ENCODE measurements around the gene FOXN3.

Gene FOXN3

DNA sequence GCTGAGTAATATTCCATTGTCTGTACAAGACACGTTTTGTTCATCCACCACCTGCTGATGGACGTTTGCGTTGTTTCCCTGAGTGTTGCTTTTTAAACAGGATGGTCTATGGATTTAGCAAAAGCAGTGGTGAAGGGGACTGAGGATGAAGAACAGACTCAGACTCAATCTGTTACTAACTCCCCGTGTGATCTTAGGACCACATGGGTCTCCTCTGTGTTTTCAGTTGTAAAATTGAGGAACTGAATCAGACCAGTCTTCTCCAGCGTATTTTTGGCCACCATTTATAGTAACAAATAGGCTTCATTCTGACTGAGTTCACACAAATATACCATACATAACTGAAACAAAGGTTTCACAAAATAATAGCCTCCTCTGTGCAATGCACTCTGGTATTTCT lies 85.6 kb downstream of the FOXN3 start:
- Histone ChIP-seq H2AFZ (ENCODE audit: low read length) (no peak overlapping the region), H3K36me3 (ENCODE audit: insufficient read depth, low read length) (peaks cover 27% of the 10 kb centered on the region; the same call in 1 of the 2 replicates), H3K27me3 (ENCODE audit: insufficient read depth, low read length, poor library complexity, severe bottlenecking) (no peaks in the 10 kb centered on the region), H3F3A (ENCODE audit: low read depth) (no peaks in the 10 kb centered on the region), H3K4me3 (ENCODE audit: low read length, poor library complexity, severe bottlenecking) (no peak overlapping the region), H3K4me1 (ENCODE audit: insufficient read depth, low read length, poor library complexity, severe bottlenecking) (peaks cover 6% of the 10 kb centered on the region), H3K4me2 (ENCODE audit: low read depth, low read length, poor library complexity, severe bottlenecking) (no peak overlapping the region), H3K9me3 (ENCODE audit: insufficient read depth, low read depth, low read length) (no peaks in the 10 kb centered on the region), H3K9me2 (replicated peaks; ENCODE audit: low read depth, low read length) (no peaks in the 10 kb centered on the region), H4K20me1 (ENCODE audit: insufficient read depth, low read length, poor library complexity, severe bottlenecking) (peaks cover 34% of the 10 kb centered on the region), H3K79me2 (ENCODE audit: insufficient read depth, low read length) (peaks cover 88% of the 10 kb centered on the region), H3K9ac (ENCODE audit: low read depth, low read length, poor library complexity, severe bottlenecking) (no peak overlapping the region)
- TF ChIP-seq EZH2phosphoT487 (IDR thresholded peaks at IDR 0.05; ENCODE audit: borderline replicate concordance): no peak
- TF ChIP-seq, protein P1, sequence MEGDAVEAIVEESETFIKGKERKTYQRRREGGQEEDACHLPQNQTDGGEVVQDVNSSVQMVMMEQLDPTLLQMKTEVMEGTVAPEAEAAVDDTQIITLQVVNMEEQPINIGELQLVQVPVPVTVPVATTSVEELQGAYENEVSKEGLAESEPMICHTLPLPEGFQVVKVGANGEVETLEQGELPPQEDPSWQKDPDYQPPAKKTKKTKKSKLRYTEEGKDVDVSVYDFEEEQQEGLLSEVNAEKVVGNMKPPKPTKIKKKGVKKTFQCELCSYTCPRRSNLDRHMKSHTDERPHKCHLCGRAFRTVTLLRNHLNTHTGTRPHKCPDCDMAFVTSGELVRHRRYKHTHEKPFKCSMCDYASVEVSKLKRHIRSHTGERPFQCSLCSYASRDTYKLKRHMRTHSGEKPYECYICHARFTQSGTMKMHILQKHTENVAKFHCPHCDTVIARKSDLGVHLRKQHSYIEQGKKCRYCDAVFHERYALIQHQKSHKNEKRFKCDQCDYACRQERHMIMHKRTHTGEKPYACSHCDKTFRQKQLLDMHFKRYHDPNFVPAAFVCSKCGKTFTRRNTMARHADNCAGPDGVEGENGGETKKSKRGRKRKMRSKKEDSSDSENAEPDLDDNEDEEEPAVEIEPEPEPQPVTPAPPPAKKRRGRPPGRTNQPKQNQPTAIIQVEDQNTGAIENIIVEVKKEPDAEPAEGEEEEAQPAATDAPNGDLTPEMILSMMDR (conservative IDR thresholded peaks at IDR 0.05; ENCODE audit: low read length): no peak

DNA sequence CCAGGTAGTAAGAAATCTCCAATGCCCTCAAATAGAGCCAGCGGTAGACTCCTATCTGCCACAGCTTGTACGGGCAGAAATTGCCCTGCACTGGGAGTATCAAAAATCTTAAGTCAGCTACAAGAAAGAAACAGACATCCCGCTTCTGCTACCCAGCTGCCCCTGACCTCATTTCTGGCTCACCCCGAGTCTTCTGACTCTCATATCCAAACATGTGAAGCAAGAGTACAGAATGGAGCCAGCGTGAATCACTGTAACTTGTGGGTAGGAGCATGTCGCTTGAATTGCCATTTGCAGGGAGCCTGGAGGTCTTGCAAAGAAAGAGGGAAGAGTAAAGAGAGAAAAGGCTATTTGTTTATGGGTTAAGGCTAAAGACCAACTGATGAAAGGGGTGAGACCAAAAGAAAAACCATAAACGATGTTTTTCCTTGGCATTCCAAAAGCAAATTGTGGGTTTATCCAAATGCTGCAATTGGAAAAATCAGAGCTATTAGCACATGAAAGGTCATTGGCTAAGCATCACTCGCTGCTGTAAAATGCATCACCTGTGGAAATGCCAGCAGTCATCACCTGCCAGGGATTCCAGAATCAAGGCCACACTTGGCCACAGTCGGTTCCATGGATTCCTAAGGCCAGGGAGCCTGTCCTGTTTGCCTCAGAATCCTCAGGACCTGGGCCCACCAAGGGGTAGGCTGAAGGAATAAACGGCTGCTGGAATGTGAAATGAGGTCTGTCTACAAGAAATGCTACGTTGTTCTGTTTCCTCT lies 86.6 kb downstream of the FOXN3 start:
- Histone ChIP-seq H4K20me1 (ENCODE audit: insufficient read depth, low read length, poor library complexity, severe bottlenecking) (peaks cover 39% of the 10 kb centered on the region), H3K9ac (ENCODE audit: low read depth, low read length, poor library complexity, severe bottlenecking) (no peak overlapping the region), H3K4me2 (ENCODE audit: low read depth, low read length, poor library complexity, severe bottlenecking) (no peak overlapping the region), H3K4me3 (ENCODE audit: low read length, poor library complexity, severe bottlenecking) (no peak overlapping the region), H3K9me3 (ENCODE audit: insufficient read depth, low read depth, low read length) (no peaks in the 10 kb centered on the region), H2AFZ (ENCODE audit: low read length) (no peak overlapping the region), H3K27me3 (ENCODE audit: insufficient read depth, low read length, poor library complexity, severe bottlenecking) (no peaks in the 10 kb centered on the region), H3F3A (ENCODE audit: low read depth) (no peaks in the 10 kb centered on the region), H3K9me2 (replicated peaks; ENCODE audit: low read depth, low read length) (no peaks in the 10 kb centered on the region), H3K79me2 (ENCODE audit: insufficient read depth, low read length) (peaks cover 90% of the 10 kb centered on the region), H3K36me3 (ENCODE audit: insufficient read depth, low read length) (peaks cover 36% of the 10 kb centered on the region; the same call in 1 of the 2 replicates), H3K4me1 (ENCODE audit: insufficient read depth, low read length, poor library complexity, severe bottlenecking) (peaks cover 6% of the 10 kb centered on the region)
- no peak for TF ChIP-seq EZH2phosphoT487 (IDR thresholded peaks at IDR 0.05; ENCODE audit: borderline replicate concordance)
- TF ChIP-seq, protein P1 (conservative IDR thresholded peaks at IDR 0.05; ENCODE audit: low read length): no peak

DNA sequence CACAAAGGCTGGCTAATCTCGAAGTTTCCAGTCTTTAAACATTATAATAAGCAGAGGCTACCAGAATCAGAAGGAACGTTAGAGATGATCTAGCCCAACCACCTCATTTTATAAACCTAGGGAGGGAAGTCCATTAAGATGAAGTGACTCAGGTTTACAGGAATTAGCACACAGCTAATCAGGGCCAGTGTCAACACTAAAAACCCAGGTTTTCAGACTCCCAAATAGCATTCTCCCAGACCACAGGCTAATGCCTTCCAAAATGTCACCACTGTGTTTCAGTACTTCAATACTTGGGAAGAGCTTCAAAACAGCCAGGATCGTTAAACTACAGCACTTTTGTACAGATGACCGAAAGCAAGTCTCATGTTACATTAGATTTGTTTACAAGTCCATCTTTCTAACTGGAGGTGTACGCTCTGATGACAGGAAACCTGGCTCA lies 89.2 kb downstream of the FOXN3 start:
- Histone ChIP-seq H3K79me2 (ENCODE audit: insufficient read depth, low read length) (peaks cover 96% of the 10 kb centered on the region), H3K9me2 (replicated peaks; ENCODE audit: low read depth, low read length) (no peaks in the 10 kb centered on the region), H2AFZ (ENCODE audit: low read length) (no peak overlapping the region), H3K4me1 (ENCODE audit: insufficient read depth, low read length, poor library complexity, severe bottlenecking) (peaks cover 17% of the 10 kb centered on the region), H3K4me2 (ENCODE audit: low read depth, low read length, poor library complexity, severe bottlenecking) (no peak overlapping the region), H3K27me3 (ENCODE audit: insufficient read depth, low read length, poor library complexity, severe bottlenecking) (no peaks in the 10 kb centered on the region), H3K4me3 (ENCODE audit: low read length, poor library complexity, severe bottlenecking) (no peak overlapping the region), H3F3A (ENCODE audit: low read depth) (no peaks in the 10 kb centered on the region), H3K9ac (ENCODE audit: low read depth, low read length, poor library complexity, severe bottlenecking) (no peak overlapping the region), H3K9me3 (ENCODE audit: insufficient read depth, low read depth, low read length) (no peaks in the 10 kb centered on the region), H3K36me3 (ENCODE audit: insufficient read depth, low read length) (peaks cover 45% of the 10 kb centered on the region; the same call in 1 of the 2 replicates), H4K20me1 (ENCODE audit: insufficient read depth, low read length, poor library complexity, severe bottlenecking) (peaks cover 49% of the 10 kb centered on the region)
- TF ChIP-seq, protein P1 (conservative IDR thresholded peaks at IDR 0.05; ENCODE audit: low read length): no peak
- no peak for TF ChIP-seq EZH2phosphoT487 (IDR thresholded peaks at IDR 0.05; ENCODE audit: borderline replicate concordance)
